GM12891 (cell line): ENCODE measurements around the gene DAB2IP.
"Not testable (repeated sequence)": the region's sequence is repeated elsewhere in the genome, so short reads cannot be mapped to it uniquely, and the experiment has no call there.

Source experiments
- POLR2A ChIP-seq: IDR thresholded peaks from 2 replicates; pipeline ENCODE4 v1.6.1; 2011; ENCODE audit warnings: low read depth, low read length, control low read depth
- POLR2AphosphoS5 ChIP-seq: IDR thresholded peaks from 2 replicates; pipeline ENCODE4 v1.6.1; 2011; ENCODE audit warnings: low read depth, low read length, control low read depth
- SPI1 ChIP-seq: IDR thresholded peaks from 2 replicates; pipeline ENCODE4 v1.6.1; 2011; ENCODE audit warnings: low read depth, low read length, control low read depth
- TAF1 ChIP-seq: IDR thresholded peaks from 2 replicates; pipeline ENCODE4 v1.6.1; 2011; ENCODE audit warnings: low read depth, low read length, control low read depth

DNA sequence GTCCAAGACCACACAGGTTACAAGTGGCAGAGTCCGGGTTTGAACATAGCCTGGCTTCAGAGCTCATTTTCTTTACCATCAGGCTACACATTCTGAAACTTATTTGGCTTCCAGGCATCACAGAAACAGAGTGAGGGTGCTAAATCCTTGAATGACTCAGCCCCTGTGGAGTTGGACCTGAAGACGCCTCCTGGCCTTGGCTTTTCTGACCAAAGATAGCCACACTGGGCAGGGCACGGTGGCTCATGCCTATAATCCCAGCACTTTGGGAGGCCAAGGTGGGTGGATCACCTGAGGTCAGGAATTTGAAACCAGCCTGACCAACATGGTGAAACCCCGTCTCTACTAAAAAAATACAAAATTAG is 90.5 kb downstream of the DAB2IP start:
- TF ChIP-seq POLR2A, POLR2AphosphoS5, TAF1, SPI1: not testable (repeated sequence)
